A549 treated with Hydrocortisone at 1 μM for 4 hours (cell line): ENCODE measurements around the gene BBX. TPM values are rescaled to one million over a fixed set of nuclear protein-coding genes. Genes with fewer than 3 reads are reported as not detected.

Experiments used
- total RNA-seq: library from RNA; stranded (reverse); fragments of 200-300 nt; extraction: Qiagen RNA extraction; gene quantifications from 5 replicates; pipeline ENCODE4 v1.2.3, GENCODE V29; 2022

Gene BBX
- 11.0 to 23.7 TPM (median 17.2 TPM) in 5 replicates for total RNA-seq

DNA sequence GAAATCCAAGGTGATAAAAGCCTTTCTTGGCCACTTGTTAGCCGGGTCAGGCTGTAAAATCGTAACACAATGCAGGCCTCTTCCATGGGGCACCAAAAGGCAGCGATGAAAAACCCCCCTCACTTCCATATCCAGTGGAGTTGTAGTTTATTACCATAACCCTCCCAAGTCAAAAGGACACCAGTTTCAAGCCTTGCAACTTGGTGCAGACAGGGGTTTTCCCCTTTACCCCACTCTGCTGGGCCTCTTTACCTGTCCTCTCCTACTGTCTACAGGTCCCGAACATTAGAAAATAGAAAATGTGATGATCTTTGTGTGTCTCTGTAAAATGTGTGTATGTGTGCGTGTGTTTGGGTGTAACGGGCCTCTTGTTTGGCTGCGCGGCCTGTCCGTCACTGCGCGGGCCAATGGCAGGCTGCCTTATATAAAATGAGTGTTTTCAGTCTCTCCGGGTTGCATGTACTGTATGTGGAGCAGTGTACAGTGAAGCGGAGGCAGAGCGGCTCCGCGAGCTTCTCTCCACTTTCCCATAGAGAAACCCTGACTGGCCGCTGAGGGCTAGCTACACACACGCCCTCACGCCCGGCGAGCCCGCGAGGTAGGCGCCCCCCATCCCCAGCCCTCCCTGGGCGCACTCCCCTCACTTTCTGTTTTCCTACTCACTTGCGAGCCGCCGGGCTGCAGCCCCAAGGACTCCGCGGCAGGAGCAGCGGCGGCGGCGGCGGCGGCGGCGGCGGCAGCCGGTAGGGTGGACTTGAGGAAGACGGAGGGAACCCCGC, at the start of gene BBX:
Gene BBX, plus strand, starts transcription at position 453 of the 779 bp plus-strand sequence. CDS start 187,499 bp downstream, outside the sequence.

Other genes with a start within 250 kb of the BBX start
- not detected in 5 replicates for gene CCDC54, start 145.5 kb upstream of the BBX start, total RNA-seq